Effector memory CD8-positive, alpha-beta T cell (primary cell): ENCODE results near the gene USP22.

Source experiments
- ATAC-seq: fragments of 150-1000 bp; cut with Tn5 transposase; replicated peaks from 2 replicates; pipeline ENCODE4 v1.10.0; 2021; ENCODE audit warnings: mild to moderate bottlenecking, moderate library complexity
- DNase-seq, 3 experiments: peaks; one replicate each; pipeline ENCODE4 v3.0.0; 2021
- H3K27ac Mint-ChIP-seq, 2 donors: one replicate each; pipeline ENCODE4 v1.8.0; 2022; ENCODE audit warnings: mild to moderate bottlenecking in 2 of 2, mixed read lengths in 2 of 2, moderate library complexity in 2 of 2
- H3K27me3 Mint-ChIP-seq, 2 donors: one replicate each; pipeline ENCODE4 v1.8.0; 2022; ENCODE audit warnings: mixed read lengths in 2 of 2
- H3K36me3 Mint-ChIP-seq: one replicate; pipeline ENCODE4 v1.8.0; 2022; ENCODE audit warnings: mild to moderate bottlenecking, moderate library complexity, mixed read lengths; ENCODE audit not compliant: insufficient read depth
- H3K4me1 Mint-ChIP-seq, 2 donors: one replicate each; pipeline ENCODE4 v1.8.0; 2022; ENCODE audit warnings: low read depth in 2 of 2, mixed read lengths in 2 of 2
- H3K4me3 Mint-ChIP-seq, 2 donors: one replicate each; pipeline ENCODE4 v1.8.0; 2022; ENCODE audit warnings: mild to moderate bottlenecking in 2 of 2, mixed read lengths in 2 of 2, moderate library complexity in 2 of 2
- H3K9me3 Mint-ChIP-seq, 2 donors: one replicate each; pipeline ENCODE4 v1.8.0; 2022; ENCODE audit warnings: mixed read lengths in 2 of 2

USP22 gene

DNA sequence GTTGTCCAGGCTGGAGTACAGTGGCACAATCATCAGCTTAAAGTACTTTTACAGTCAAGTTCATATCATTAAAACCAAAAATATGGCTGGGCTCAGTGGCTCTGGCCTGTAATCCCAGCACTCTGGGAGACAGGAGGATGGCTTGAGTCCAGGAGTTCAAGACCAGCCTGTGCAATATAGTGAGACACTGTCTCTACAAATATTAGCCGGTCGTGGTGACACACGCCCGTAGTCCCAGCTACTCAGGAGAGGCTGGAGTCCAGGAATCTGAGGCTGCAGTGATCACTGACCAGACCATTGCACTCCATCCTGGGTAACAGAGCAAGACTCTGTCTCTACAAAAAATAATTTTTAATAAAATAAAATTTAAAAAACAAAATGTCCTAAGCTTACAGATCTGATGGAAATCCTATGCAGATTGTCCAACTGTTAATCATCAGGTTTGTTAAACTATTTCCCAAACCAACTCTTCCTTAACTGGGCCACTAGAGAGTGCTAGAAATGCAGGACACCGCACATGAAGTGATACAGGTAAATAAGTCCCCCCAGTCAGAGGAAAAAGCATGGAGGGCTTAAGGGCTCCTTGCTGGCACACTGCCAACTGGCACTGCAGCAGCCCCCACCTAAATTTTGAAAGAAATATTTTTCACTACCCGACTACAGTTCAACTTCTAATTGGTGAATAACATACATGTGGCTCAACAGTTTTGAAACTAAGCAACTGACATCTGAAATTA lies 2.8 kb downstream of the USP22 start:
- DNase-seq = peak in 1 of 3 experiments; percentile 12
- Mint-ChIP-seq H3K27me3 (no peaks in the 10 kb centered on the region), H3K9me3 (no peaks in the 10 kb centered on the region), H3K4me3 (peak overlapping the region; percentile 96 to 99), H3K27ac (peak overlapping the region in 1 of 2 donors; percentile 95), H3K36me3 (peaks cover 25% of the 10 kb centered on the region), H3K4me1 (peaks cover 39 to 42% of the 10 kb centered on the region in 2 donors)
- ATAC-seq = no peak

DNA sequence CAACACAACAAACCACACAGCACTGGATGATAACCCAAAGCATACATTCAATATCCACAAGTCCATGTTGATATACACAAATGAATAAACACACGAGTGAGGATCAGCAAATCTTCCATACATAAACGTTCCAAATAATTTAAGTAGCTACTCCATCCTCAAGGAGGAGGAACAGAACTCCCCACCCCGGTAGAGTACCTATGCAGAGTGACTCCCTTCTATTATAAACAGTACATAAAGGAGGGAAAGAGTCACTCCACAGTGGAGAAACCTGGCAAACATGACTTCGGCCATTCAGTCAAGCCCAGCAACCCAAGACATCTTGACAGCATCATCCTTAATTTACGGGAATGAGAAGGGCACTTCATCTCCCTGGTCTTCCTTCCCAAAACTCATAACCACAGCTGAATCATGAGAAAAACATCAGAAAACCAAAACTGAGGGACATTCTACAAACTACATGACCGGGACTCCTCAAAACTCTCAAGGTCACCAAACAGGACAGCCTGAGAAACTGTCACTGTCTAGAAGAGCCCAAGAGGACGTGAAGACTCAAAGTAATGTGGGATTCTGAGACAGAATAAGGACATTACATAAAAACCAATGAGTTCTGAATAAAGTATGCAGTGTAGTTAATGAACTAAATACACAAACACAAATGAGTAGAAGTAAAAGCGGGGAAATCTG lies 5.6 kb downstream of the USP22 start:
- Mint-ChIP-seq H3K36me3 (peaks cover 32% of the 10 kb centered on the region), H3K27ac (no peak overlapping the region), H3K4me3 (no peak overlapping the region), H3K9me3 (no peaks in the 10 kb centered on the region), H3K4me1 (peaks cover 52 to 62% of the 10 kb centered on the region in 2 donors), H3K27me3 (no peaks in the 10 kb centered on the region)
- DNase-seq (no peak), ATAC-seq (no peak)

DNA sequence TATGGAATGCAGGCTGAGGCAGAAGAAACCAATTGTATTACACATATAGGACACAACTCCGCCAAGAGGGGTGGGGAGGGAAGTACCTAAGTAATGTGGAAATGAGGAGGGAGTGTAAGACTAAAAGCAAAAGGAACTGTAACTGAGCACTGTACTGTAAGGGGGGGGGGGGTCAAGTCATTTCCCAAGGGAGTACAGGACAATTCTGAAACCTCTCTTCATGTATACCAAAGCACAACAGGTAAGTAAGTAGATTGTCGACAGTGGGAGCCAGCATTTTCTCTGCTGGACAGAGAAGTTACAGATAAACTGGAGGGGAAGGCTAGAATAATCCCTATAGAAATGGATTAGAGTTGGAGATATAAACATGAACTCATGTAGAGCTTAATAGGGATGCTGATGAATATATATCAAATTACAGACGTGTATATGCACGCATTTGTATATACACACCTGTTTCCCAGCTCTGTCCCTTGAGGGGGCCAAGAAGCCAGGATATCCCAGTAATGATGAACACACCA lies 6.4 kb downstream of the USP22 start:
- Mint-ChIP-seq H3K27ac (peak overlapping the region in 1 of 2 donors; percentile 49), H3K27me3 (no peaks in the 10 kb centered on the region), H3K4me1 (peaks cover 56 to 63% of the 10 kb centered on the region in 2 donors), H3K9me3 (no peaks in the 10 kb centered on the region), H3K36me3 (peaks cover 24% of the 10 kb centered on the region), H3K4me3 (peak overlapping the region in 1 of 2 donors; percentile 74)
- no peak for ATAC-seq
- DNase-seq = no peak

DNA sequence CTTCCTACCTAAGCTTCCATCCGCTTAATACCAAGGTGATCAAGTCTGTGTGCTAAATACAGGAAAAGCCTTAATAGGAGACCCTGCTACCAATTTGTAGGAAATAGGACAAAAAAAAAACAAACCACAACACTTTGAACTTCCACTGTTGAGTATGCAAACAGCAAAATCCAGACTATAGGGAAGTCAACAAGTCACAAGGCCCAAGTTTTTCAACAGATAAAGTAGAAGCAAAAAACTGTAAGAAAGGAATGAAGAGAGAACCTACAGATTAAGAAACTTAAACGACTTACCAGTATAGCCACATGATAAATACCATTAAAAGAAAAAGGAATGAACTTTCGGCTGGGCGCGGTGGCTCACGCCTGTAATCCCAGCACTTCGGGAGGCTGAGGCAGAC lies 7.4 kb downstream of the USP22 start:
- no peak for ATAC-seq
- no peak for DNase-seq
- H3K4me3 Mint-ChIP-seq = peak overlapping the region; percentile 74 to 83
- H3K4me1 Mint-ChIP-seq = peaks cover 56 to 62% of the 10 kb centered on the region in 2 donors
- no peaks in the 10 kb centered on the region for H3K27me3 Mint-ChIP-seq
- H3K27ac Mint-ChIP-seq = peak overlapping the region; percentile 71 to 89
- no peaks in the 10 kb centered on the region for H3K9me3 Mint-ChIP-seq
- peaks cover 16% of the 10 kb centered on the region for H3K36me3 Mint-ChIP-seq

DNA sequence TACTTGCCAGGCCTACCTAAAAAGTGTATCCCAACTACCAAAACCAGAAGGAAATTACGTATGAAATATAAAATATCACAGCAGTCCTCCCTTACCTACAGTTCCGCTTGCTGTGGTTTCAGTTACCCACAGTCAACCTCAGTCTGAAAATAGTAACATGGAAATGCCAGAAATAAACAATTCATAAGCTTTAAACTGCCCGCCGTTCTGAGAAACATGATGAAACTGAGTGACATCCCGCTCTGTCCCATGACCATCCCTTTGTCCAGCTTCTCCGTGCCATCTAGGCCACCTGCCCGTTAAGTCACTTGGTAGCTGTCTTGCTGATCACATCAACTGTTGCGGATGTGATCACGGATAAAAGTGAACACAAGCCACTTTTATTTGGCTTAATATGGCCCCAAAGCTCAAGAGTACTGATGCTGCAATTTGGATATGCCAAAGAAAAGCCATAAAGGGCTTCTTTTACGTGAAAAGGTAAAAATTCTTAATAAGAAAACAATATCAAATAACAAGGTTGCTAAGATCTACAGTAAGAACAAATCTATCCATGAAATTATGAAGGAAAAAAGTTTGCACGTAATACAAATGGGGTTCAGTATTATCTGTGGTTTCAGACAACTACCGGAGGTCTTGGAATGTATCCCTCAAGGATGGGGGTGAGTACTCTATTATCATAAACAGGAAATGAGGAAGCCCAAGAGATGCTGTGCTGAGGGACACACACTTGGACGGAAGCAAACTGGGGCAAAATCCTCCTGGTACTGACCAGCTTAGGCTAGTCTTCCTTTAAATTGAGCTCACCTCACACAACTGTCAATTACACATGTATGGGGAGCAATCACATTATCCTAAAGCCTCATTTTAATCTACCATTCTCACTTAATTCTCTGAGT lies 8.2 kb downstream of the USP22 start:
- H3K4me3 Mint-ChIP-seq = peak overlapping the region; percentile 74 to 83
- no peaks in the 10 kb centered on the region for H3K9me3 Mint-ChIP-seq
- peak overlapping the region; percentile 89 to 90 for H3K27ac Mint-ChIP-seq
- peak; percentile 89 for ATAC-seq
- peaks cover 15% of the 10 kb centered on the region for H3K36me3 Mint-ChIP-seq
- H3K27me3 Mint-ChIP-seq = no peaks in the 10 kb centered on the region
- peaks cover 61 to 67% of the 10 kb centered on the region in 2 donors for H3K4me1 Mint-ChIP-seq
- DNase-seq = peak in 2 of 3 experiments; percentile 7 to 27

DNA sequence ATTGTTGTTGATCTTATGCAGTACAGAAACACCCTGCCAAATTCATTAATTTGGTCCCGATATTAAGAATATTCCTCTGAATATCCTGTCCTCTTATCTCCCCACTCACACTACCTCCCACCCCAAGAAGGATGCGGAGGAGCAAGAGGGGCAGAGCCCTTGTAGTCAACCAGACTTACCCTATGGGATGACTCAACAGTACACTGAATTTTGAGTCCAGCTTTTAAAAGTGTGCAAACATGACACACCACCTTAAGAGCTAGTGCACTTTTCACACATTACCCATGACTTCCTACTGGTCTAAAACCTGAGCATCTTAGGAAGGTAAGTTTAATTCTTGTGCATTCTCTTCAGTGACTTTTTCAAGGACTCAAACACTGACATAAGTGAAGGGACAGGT lies 9.5 kb downstream of the USP22 start:
- no peaks in the 10 kb centered on the region for H3K9me3 Mint-ChIP-seq
- no peaks in the 10 kb centered on the region for H3K27me3 Mint-ChIP-seq
- H3K4me1 Mint-ChIP-seq = peaks cover 72 to 78% of the 10 kb centered on the region in 2 donors
- H3K4me3 Mint-ChIP-seq = peak overlapping the region; percentile 74 to 83
- DNase-seq (no peak), ATAC-seq (no peak)
- peaks cover 15% of the 10 kb centered on the region for H3K36me3 Mint-ChIP-seq
- H3K27ac Mint-ChIP-seq = peak overlapping the region; percentile 87 to 90

DNA sequence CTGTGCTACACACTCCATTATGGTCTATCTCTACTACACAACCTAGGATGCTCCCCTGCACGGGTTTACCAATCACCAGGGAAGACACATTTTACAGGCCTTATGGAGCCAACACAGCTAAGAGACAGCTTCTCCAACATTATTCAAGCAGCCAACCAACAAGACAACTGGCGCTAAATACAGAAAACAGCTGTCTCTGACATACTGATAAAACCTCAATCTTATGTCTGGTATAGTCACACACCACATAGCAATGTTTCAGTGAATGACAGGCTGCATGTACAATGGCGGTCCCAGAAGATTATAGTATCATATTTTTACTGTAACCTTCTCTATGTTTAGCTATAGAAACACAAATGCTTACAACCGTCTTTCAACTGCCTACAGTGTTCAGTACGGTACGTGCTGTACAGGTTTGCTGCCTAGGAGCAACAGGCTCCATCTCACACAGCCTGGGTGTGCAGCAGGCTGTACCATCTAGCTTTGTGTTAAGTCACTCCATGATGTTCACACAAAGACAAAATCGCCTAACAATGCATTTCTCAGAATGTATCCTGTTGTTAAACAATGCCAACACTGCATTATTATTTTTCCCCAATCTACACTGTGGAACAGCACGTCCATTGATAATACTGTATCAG lies 10.9 kb downstream of the USP22 start:
- no peak overlapping the region for H3K4me3 Mint-ChIP-seq
- H3K36me3 Mint-ChIP-seq = peaks cover 29% of the 10 kb centered on the region
- H3K27me3 Mint-ChIP-seq = no peaks in the 10 kb centered on the region
- no peaks in the 10 kb centered on the region for H3K9me3 Mint-ChIP-seq
- ATAC-seq (no peak), DNase-seq (no peak)
- peaks cover 67 to 74% of the 10 kb centered on the region in 2 donors for H3K4me1 Mint-ChIP-seq
- H3K27ac Mint-ChIP-seq = no peak overlapping the region

DNA sequence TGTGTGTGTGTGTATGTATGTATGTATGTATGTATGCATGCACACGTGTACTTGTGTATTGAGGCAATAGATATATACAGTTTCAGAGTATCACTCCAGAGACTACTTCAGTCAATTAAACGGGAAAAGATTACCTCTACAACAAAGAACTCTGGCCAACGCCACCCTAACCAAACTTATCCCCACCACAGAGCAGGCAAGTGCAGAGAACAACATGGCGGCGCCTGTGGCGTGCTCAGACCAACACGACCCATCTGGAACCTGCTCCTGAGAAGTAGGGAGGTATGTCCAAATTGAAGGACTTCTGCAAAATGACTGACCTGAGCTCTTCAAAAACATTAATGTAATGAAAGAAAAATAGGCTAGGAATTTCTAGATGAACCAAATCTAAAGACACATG lies 12.4 kb downstream of the USP22 start:
- peaks cover 44% of the 10 kb centered on the region for H3K36me3 Mint-ChIP-seq

DNA sequence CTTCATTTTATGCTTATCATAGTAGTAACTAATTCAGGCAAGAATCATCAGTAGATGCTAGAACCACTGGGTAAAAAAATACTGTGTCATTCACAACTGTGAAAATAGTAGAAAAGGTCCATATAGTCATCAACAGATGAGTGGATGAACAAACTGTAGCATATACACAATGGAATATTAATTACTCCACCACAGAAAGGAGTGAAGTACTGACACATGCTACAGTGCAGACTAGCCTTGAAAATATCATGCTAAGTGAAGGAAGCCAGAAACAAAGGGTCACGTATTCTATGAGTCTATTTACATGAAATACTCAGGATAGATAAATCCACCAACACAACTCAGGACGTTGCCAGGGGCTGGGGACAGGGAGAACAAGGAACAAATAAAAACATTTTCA lies 13.3 kb downstream of the USP22 start:
- peaks cover 45% of the 10 kb centered on the region for H3K36me3 Mint-ChIP-seq
- no peaks in the 10 kb centered on the region for H3K9me3 Mint-ChIP-seq
- DNase-seq (no peak), ATAC-seq (no peak)
- no peaks in the 10 kb centered on the region for H3K27me3 Mint-ChIP-seq
- no peak overlapping the region for H3K4me3 Mint-ChIP-seq
- H3K4me1 Mint-ChIP-seq = peaks cover 56 to 61% of the 10 kb centered on the region in 2 donors
- peak overlapping the region; percentile 50 to 59 for H3K27ac Mint-ChIP-seq

More for the DNA sequence above, 12.4 kb downstream of the USP22 start:
- Mint-ChIP-seq H3K9me3 (no peaks in the 10 kb centered on the region), H3K4me3 (no peak overlapping the region), H3K27me3 (no peaks in the 10 kb centered on the region), H3K27ac (no peak overlapping the region), H3K4me1 (peaks cover 59 to 65% of the 10 kb centered on the region in 2 donors)
- no peak for DNase-seq
- ATAC-seq = no peak

DNA sequence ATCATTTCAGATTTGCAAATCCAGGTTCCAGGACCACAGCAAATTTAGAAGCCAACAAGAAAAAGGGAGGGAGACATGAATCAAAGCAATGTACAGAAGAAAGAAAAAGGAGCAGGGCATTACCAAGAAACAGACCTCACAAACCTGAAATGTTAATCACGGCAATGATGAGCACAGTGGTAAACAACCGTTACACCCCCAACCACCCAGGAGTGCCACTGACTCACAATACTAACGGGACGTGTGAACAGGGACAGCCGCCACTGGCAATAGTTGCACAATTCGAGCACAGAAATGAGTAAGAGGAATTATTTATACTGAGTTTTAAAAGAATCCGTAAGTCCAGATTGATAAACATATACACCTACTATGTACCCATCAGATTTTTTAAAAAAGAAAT lies 13.8 kb downstream of the USP22 start:
- Mint-ChIP-seq H3K27ac (peak overlapping the region; percentile 50 to 59), H3K4me3 (peak overlapping the region in 1 of 2 donors; percentile 9), H3K9me3 (no peaks in the 10 kb centered on the region), H3K27me3 (no peaks in the 10 kb centered on the region), H3K36me3 (peaks cover 46% of the 10 kb centered on the region), H3K4me1 (peaks cover 56 to 61% of the 10 kb centered on the region in 2 donors)
- ATAC-seq (peak; percentile 43), DNase-seq (no peak)

DNA sequence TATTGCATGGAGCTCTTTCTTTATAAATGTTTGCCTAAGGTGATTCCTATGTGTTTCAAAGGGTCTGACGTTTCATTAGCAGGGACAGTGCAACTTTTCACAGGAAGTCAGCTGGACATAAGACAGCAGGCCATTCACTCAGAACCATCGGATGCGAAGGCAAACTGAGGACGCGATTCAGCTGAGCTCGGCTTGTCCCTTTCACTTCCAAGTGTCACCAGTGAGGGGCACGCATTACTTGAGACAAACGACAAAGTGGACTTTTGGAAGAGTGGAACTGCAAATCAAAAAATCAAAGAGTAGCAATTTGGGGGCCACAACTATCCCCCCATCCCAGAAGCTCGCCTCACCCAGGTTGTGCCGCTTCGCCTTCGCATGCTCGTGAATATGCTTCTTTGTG lies 14.6 kb downstream of the USP22 start:
- DNase-seq (no peak), ATAC-seq (no peak)
- Mint-ChIP-seq H3K9me3 (no peaks in the 10 kb centered on the region), H3K27ac (peak overlapping the region in 1 of 2 donors; percentile 59), H3K4me3 (no peak overlapping the region), H3K4me1 (peaks cover 53 to 60% of the 10 kb centered on the region in 2 donors), H3K27me3 (no peaks in the 10 kb centered on the region), H3K36me3 (peaks cover 52% of the 10 kb centered on the region)

DNA sequence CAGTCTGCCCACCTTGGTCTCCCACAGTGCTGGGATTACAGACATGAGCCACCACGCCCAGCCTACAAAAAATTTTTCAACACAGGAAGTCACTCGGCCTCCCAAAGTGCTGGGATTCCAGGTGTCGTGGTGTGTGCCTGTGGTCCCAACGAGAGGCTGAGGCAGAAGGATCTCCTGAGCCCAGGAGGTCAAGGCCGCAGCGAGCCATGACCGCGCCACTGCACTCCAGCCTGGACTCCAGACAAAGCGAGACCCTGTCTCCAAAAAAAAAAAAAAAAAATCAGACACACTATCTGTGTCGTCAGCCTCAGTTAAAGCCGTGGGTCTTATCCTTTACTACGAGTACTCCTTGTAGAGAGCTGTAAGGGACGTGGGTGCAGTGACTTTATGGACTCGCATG lies 15.8 kb downstream of the USP22 start:
- Mint-ChIP-seq H3K4me1 (peaks cover 50 to 57% of the 10 kb centered on the region in 2 donors), H3K36me3 (peaks cover 55% of the 10 kb centered on the region), H3K27me3 (no peaks in the 10 kb centered on the region), H3K4me3 (no peak overlapping the region), H3K27ac (no peak overlapping the region), H3K9me3 (no peaks in the 10 kb centered on the region)
- ATAC-seq = no peak
- no peak for DNase-seq

DNA sequence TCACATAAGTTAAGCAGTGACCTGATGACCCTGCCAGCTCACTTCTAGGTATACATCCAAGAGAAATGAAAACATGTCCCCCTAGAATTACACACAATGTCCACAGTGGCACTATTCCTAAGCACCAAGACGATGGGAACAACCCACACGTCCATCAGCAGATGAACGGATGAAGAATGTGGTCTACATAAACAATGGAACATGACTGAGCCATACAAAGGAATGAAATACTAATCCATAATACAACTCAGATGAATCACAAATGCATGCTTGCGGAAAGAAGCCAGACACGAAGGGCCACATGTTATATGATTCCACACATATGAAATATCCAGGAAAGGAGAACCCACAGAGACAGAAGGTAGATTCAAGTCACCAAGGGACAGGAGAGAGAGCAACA lies 17.4 kb downstream of the USP22 start:
- Mint-ChIP-seq H3K4me1 (peaks cover 44 to 56% of the 10 kb centered on the region in 2 donors), H3K27ac (peak overlapping the region in 1 of 2 donors; percentile 62), H3K27me3 (no peaks in the 10 kb centered on the region), H3K9me3 (no peaks in the 10 kb centered on the region), H3K36me3 (peaks cover 70% of the 10 kb centered on the region), H3K4me3 (no peak overlapping the region)
- ATAC-seq (no peak), DNase-seq (no peak)
